Cardiac fibroblast (primary cell): ENCODE measurements around the gene TMBIM6.

ENCODE experiments used
- DNase-seq, 2 donors: peaks; one replicate each; pipeline versions ENCODE4 v3.0.0 to v3.0.0-alpha.2; 2010; ENCODE audit warnings: low read depth in 2 of 2
- H3K4me3 ChIP-seq, 2 donors: replicated peaks in 1 of 2; 1 replicate in 1 of 2; 2 replicates in 1 of 2; pipeline ENCODE4 v1.5.1; 2011; ENCODE audit warnings: low read depth in 2 of 2, low read length in 2 of 2, mild to moderate bottlenecking in 2 of 2, moderate library complexity in 1 of 2
- TF ChIP-seq, protein P1 (sequence below): IDR thresholded peaks from one replicate; pipeline ENCODE4 v1.5.1; 2011; ENCODE audit warnings: low read depth, mild to moderate bottlenecking, low read length, inconsistent platforms

TMBIM6 gene

DNA sequence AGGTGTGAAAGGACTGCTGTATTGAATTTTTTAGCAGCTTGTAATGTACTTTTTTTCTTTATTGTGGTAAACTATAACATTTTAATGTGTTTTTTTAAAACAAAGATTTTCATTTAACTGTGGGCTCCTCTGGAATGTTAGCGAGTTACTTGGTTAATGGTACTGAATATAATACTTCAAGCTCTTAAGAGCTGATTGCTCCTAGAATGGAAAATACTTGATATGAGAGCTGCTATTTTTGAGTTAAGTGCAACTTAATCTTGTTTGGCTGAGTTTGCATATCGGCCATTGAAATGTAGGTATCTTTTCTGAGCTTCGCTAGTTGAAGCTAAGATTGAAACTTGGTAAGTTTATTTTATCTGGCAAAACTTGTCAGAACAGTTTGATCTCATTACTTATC is 7.4 kb downstream of the TMBIM6 start:
- H3K4me3 ChIP-seq = no peak overlapping the region
- DNase-seq = no peak
- TF ChIP-seq, protein P1, sequence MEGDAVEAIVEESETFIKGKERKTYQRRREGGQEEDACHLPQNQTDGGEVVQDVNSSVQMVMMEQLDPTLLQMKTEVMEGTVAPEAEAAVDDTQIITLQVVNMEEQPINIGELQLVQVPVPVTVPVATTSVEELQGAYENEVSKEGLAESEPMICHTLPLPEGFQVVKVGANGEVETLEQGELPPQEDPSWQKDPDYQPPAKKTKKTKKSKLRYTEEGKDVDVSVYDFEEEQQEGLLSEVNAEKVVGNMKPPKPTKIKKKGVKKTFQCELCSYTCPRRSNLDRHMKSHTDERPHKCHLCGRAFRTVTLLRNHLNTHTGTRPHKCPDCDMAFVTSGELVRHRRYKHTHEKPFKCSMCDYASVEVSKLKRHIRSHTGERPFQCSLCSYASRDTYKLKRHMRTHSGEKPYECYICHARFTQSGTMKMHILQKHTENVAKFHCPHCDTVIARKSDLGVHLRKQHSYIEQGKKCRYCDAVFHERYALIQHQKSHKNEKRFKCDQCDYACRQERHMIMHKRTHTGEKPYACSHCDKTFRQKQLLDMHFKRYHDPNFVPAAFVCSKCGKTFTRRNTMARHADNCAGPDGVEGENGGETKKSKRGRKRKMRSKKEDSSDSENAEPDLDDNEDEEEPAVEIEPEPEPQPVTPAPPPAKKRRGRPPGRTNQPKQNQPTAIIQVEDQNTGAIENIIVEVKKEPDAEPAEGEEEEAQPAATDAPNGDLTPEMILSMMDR = no peak

GRCh38 chr12:49750027-49750995 is 9.0 kb downstream of the TMBIM6 start:
- no peak overlapping the region for H3K4me3 ChIP-seq
- DNase-seq = peak; percentile 44 to 89
- TF ChIP-seq, protein P1 = no peak

DNA sequence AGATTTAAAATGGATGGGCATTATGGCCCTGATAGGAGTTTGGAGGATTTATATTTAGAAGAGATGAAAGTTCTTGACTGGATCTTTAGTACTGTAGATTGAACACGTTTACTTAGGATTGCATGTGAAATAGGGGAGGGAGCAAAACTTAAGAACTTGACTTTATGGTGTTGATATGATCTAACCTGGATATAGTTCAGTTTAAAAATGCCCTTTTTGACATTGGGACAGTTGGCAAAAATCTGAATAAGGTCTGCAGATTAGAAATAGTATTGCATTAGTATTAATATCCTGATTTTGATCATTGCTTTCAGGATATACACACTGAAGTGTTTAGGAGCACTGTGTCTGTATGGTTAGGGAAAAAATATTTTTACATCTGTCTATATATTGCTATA is 9.6 kb downstream of the TMBIM6 start:
- DNase-seq = no peak
- TF ChIP-seq, protein P1 = no peak
- H3K4me3 ChIP-seq = no peak overlapping the region

GRCh38 chr12:49761677-49762467 is 20.5 kb downstream of the TMBIM6 start:
- no peak for DNase-seq
- TF ChIP-seq, protein P1 = no peak

GRCh38 chr12:49762468-49762847 is 21.1 kb downstream of the TMBIM6 start:
- TF ChIP-seq, protein P1 = no peak
- H3K4me3 ChIP-seq = no peak overlapping the region
- DNase-seq = no peak

More at GRCh38 chr12:49761677-49762467, 20.5 kb downstream of the TMBIM6 start:
- H3K4me3 ChIP-seq = no peak overlapping the region

- no peak overlapping the region for H3K4me3 ChIP-seq
- DNase-seq = peak; percentile 67 to 70
- TF ChIP-seq, protein P1 = peak; percentile 85
These were observed 21.7 kb downstream of the TMBIM6 start for GRCh38 chr12:49763006-49763591.
